Effector memory CD4-positive, alpha-beta T cell (primary cell): ENCODE data around the gene MSANTD7.

Experiments
- DNase-seq, 3 donors: peaks; one replicate each; pipeline ENCODE4 v3.0.0-alpha.2; 2020
- H3K27ac ChIP-seq: 2 replicates; pipeline ENCODE4 v1.7.0; 2013; ENCODE audit warnings: mild to moderate bottlenecking, low read length, moderate library complexity; ENCODE audit not compliant: insufficient read depth, poor library complexity, severe bottlenecking
- H3K27me3 ChIP-seq: replicated peaks from 2 replicates; pipeline ENCODE4 v1.7.0; 2013; ENCODE audit warnings: mild to moderate bottlenecking, low read length; ENCODE audit not compliant: insufficient read depth, control insufficient read depth, poor library complexity, severe bottlenecking
- H3K36me3 ChIP-seq: 2 replicates; pipeline ENCODE4 v1.7.0; 2013; ENCODE audit warnings: mild to moderate bottlenecking, low read length, moderate library complexity; ENCODE audit not compliant: control insufficient read depth, insufficient read depth
- H3K4me1 ChIP-seq: 2 replicates; pipeline ENCODE4 v1.7.0; 2013; ENCODE audit warnings: low read length, mild to moderate bottlenecking; ENCODE audit not compliant: control insufficient read depth, insufficient read depth, poor library complexity, severe bottlenecking
- H3K4me3 ChIP-seq: 2 replicates; pipeline ENCODE4 v1.7.0; 2013; ENCODE audit warnings: low read length, low read depth, mild to moderate bottlenecking; ENCODE audit not compliant: insufficient read depth, poor library complexity, severe bottlenecking
- H3K9me3 ChIP-seq: 2 replicates; pipeline ENCODE4 v1.7.0; 2013; ENCODE audit warnings: mild to moderate bottlenecking, low read length, moderate library complexity; ENCODE audit not compliant: control insufficient read depth

The MSANTD7 gene

GRCh38 chr10:14879124-14879927 is 41.2 kb downstream of the MSANTD7 start:
- H3K4me3 ChIP-seq, result peak overlapping the region; percentile 87

DNA sequence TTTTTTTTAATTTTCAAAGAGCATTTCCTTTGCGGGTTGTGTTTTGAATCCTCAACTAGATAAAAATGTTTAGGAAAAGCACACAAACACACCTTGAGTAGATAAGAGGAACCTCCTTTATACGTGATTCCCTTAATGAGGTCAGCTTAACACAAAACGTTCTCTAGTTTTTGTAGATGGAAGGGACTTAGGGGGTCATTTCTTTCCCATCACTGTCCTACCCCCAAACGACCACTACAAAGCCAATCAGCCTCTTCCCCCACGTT is 41.8 kb downstream of the MSANTD7 start:
- Histone ChIP-seq H3K27ac (no peak overlapping the region), H3K27me3 (no peaks in the 10 kb centered on the region), H3K36me3 (no peaks in the 10 kb centered on the region), H3K4me1 (peaks cover 8% of the 10 kb centered on the region), H3K4me3 (peak overlapping the region; percentile 87), H3K9me3 (no peaks in the 10 kb centered on the region)
- DNase-seq, result no peak

More at GRCh38 chr10:14879124-14879927, 41.2 kb downstream of the MSANTD7 start:
- peak; percentile 13 to 14 (median 14) for DNase-seq
- peak overlapping the region; percentile 68 for H3K27ac ChIP-seq
- H3K4me1 ChIP-seq, result peaks cover 8% of the 10 kb centered on the region
- no peaks in the 10 kb centered on the region for H3K36me3 ChIP-seq
- no peaks in the 10 kb centered on the region for H3K27me3 ChIP-seq
- no peaks in the 10 kb centered on the region for H3K9me3 ChIP-seq

DNA sequence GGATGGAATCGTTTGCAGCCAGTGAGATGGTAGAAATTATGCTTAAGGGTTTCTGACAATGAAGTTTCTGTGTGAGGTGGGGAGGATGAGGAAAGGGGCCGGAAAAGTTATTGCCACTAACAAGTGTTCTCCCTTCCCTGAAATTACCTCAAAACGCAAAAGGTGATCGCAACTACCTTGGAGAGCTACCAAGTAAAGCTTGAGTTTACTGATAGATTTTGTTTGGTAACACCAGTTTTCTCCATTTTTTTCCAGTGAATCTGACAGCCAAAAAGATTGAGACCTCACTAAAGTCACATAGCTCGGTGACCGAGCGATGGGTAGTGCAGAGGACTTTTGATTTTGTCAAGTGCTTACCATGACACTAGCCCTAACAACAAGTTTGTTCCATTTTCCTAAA is 42.1 kb downstream of the MSANTD7 start:
- H3K4me1 ChIP-seq, result peaks cover 8% of the 10 kb centered on the region
- no peaks in the 10 kb centered on the region for H3K9me3 ChIP-seq
- H3K36me3 ChIP-seq, result no peaks in the 10 kb centered on the region
- no peaks in the 10 kb centered on the region for H3K27me3 ChIP-seq
- H3K27ac ChIP-seq, result no peak overlapping the region
- DNase-seq, result no peak
- no peak overlapping the region for H3K4me3 ChIP-seq

GRCh38 chr10:14884082-14884481 is 46.0 kb downstream of the MSANTD7 start:
- DNase-seq, result no peak
- Histone ChIP-seq H3K27ac (no peak overlapping the region), H3K9me3 (no peaks in the 10 kb centered on the region), H3K4me1 (peaks cover 8% of the 10 kb centered on the region), H3K4me3 (no peak overlapping the region), H3K27me3 (no peaks in the 10 kb centered on the region), H3K36me3 (no peaks in the 10 kb centered on the region)
